ENCODE data around the gene PHYKPL. TPM values are rescaled to one million over a fixed set of nuclear protein-coding genes. Genes with fewer than 3 reads are reported as not detected.

The PHYKPL gene
- total and polyA plus RNA-seq, 2 of the 8 experiments (the other 6 are each of a cell fraction or from before 2014, with no cell fraction given) = 25.1 to 32.1 TPM

- TF ChIP-seq CHD7 (IDR thresholded peaks at IDR 0.05; ENCODE audit: insufficient replicate concordance, low read length) (no peak), RXRA (IDR thresholded peaks at IDR 0.05; ENCODE audit: insufficient read depth, low read depth, low read length) (no peak), PHF8 (conservative IDR thresholded peaks at IDR 0.05; ENCODE audit: low read depth, low read length) (no peak), TEAD4 (IDR thresholded peaks at IDR 0.05; ENCODE audit: low read depth, low read length) (no peak), BACH1 (IDR thresholded peaks at IDR 0.05; ENCODE audit: low read length) (no peak), CTBP2 (IDR thresholded peaks at IDR 0.05; ENCODE audit: borderline replicate concordance, insufficient read depth, insufficient read length, low read length) (no peak), KDM1A (IDR thresholded peaks at IDR 0.05; ENCODE audit: borderline replicate concordance, low read length) (no peak), TAF7 (optimal IDR thresholded peaks at IDR 0.05; ENCODE audit: borderline replicate concordance, low read depth, low read length) (no peak)
Observed at GRCh38 chr5:178182158-178182876, 50.3 kb downstream of the PHYKPL start (continued).
